SHP77 (cell line): ENCODE measurements around the gene EGLN3.
A peak's percentile ranks its signal among the peaks of the same experiment; 100 is the strongest.

Experiments used
- DNase-seq, 2 experiments: peaks; one replicate each; lab custom pipeline; 2025; lab: John Stamatoyannopoulos, UW

EGLN3 gene

DNA sequence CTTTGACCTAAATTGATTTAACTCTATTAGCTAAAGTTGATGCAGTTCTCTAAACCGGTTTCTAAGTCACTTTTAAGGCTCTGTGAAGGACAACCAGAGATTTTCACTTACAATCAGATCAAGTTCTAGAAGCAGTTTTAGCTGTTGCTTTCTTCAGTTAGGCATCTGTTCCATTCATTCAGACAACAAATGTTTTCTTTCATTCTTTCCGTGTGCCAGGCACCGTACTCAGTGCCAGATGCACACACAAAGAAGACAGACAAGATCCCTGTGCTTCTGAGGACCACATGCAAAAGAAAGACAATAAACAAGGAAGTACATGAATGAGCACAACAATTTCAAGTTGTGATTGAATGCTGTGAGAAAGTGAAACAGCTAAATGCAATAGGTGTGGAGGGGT lies 11.1 kb upstream of the EGLN3 start:
- no peak for DNase-seq

DNA sequence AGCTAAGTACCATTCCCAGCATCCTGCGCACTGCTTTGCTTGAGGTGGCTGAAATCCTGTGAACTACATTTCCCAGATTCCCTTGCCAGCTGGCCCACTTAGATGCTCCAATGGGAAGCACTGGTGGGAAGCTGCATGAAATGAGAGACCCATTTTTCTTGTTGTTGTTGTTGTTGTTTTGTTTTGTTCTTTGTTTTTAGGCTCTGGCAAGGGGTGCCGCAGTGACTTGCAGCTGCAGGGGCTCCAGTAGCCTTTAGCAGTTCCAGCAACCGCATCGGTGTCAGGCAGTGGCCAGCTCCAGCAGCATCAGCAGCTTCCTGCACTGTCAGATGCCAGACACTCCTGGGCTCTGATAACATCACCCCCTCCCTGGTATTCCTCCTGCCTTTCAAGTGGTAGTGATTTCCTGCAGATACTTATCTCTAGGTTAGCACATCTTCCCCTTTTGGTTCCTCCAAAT lies 8.8 kb upstream of the EGLN3 start:
- peak in 1 of 2 experiments; percentile 32 for DNase-seq

DNA sequence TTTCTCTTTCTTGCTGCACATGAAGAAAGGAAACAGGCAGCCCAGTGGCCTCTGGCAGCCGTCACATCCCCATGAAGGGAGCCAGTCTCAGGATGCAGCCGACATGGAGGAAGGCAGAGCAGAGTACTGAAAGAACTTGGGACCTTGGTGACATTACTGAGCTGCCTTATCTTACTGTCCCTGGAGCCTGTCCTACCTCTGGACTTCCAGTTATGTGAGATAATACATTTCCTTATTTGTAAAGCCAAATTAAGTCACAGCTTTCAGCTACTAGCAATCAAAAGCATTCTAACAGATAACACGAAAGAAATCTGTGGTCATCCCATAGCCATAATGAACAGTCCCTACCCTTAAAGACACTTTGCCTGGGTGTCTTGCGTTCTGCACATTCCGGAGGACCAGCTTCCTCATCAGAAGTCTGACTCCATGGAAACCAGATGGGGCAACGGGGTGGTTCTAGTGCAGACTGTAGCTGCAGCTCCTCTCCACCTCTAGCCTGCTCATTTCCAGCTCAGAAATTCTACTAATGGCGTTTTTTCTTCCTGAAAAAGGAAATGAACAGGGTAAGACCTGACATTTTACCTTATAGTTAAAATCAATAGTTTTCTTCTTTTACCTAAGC lies 7.8 kb upstream of the EGLN3 start:
- no peak for DNase-seq

- DNase-seq = no peak
Observed at GRCh38 chr14:33957993-33958392, 7.1 kb upstream of the EGLN3 start.

DNA sequence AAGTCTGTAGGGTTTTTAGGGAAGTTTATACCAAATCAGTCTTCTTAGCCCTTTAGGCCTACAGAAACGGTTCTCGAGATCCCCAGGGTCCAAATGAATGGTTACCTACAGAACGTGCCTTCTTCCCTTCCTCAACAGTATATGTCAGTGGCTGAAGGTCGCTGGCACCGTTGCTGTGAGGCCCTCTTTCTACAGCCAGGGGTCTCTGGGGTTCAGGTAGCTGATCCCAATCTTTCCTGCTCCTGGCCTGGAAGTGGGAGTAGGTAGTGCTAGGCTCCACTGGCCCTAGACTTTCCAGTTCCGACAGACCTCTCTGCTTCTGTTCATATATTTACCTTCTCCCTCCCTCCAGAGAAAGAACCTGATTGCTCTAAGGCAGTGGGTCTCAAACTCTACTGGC lies 6.4 kb upstream of the EGLN3 start:
- DNase-seq = no peak

- no peak for DNase-seq
Observed at GRCh38 chr14:33956640-33957039, 5.8 kb upstream of the EGLN3 start.

DNA sequence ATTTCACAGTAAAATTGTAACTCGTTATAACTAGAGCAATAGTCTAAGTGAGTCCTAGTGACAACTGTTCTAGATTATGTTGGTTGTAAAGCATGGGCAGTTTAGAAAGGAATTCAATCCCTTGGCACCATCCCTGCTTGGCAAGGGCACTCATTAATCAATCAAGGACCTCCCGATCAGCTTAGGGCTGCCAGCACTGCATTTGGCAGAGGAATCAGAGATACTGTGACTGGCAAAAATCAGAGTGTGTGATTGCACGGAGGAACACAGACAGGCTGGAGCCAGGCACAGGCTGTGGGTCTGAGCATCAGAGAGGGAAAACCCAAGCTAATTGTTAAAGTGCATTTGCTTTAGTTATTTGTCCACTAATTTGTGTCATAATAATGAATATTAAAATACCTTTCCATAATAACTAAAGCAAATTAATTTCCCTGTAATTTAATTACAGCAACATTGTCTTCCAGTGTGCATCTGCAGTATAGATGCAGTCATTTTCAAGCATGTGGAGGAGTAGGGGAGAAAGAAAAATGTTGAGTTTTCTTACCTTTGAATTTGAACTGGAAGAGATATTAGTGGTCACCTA lies 3.2 kb upstream of the EGLN3 start:
- peak in 1 of 2 experiments; percentile 12 for DNase-seq

- no peak for DNase-seq
Observed at GRCh38 chr14:33952541-33952940, 1.7 kb upstream of the EGLN3 start.

- DNase-seq = peak in 1 of 2 experiments; percentile 17
Observed at GRCh38 chr14:33951183-33951840, 438 bp upstream of the EGLN3 start.

- DNase-seq = peak; percentile 39 to 52
Observed at GRCh38 chr14:33949411-33949893, 1.4 kb downstream of the EGLN3 start.

- no peak for DNase-seq
Observed at GRCh38 chr14:33948869-33949408, 1.9 kb downstream of the EGLN3 start.

- DNase-seq = no peak
Observed at GRCh38 chr14:33948145-33948868, 2.6 kb downstream of the EGLN3 start.

GRCh38 chr14:33946679-33947476 lies 4.0 kb downstream of the EGLN3 start:
- DNase-seq = no peak

DNA sequence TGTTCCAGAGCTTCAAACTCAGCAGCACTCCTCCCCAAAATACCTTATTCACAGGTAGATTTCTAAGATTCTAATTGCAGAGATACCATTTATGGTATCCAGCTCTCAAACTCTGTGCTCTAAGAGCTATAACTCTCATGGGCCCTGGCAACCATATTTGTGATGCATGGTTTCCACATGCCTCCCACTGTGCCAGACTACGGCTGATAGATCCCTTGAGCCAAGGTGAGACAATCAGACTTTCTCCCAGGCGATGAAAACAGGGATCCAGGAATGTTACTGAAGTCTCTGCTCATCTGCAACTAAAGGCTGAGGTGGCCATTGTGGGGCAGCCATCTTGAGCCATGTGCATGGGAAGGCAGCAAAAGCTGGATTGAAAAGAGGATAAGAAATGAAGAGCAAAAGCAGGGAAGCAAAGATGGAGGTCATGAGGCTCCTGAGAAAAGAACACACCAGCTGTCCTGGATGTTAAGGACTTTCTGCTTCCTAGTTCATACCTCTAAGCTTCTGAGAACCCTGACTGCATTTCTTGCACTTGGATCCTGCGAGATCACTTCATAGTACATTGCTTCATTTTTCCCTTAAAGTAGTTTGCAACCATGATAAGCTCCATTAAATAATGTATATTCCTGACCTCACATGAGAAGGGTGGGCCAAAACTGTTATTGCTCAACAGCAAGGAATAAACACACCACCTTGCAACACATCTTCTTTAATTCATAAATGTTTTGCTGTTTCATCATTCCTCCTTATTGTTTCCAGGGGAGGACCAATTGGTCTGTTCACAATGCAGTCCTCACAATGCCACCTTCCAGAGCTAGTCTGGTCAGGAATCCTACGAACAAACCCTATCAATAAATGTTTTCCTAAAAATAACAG lies 5.4 kb downstream of the EGLN3 start:
- no peak for DNase-seq

DNA sequence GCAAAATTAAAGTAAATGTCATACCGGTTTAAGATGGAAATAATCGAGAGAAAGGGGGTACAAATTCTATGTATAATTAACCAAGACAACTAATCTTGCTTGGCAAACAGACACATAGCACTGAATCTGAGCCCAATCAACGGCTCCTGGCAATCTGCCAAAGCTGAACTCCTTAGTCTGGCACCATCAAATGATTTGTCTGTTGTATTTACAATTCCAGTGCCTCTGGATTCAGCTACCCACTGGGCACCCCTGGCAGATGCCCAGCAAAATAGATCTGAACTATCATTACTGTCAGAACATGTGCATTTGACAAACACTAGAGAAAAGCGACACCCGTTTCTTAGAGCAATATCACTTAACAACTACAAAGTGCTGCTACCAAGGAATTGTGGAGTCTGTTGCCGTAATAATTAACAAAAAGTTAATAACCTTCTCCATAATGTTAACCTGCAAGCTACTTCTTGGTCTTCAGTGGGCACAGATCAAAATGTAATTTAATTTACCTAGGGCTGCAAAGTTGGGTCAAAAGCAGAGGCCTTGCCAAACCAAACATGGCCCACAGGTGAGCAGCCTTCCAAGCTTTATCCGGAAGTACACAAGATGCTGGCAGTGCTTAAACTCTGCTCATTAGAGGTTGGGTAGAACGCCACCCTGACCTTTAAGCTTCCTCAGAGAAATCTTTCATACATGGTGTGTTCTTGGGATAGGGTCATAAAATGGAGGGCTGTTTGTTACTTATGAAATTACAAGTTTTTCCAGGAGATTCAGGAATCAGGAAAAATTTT lies 7.6 kb downstream of the EGLN3 start:
- peak; percentile 84 to 91 for DNase-seq

GRCh38 chr14:33941718-33942117 lies 9.2 kb downstream of the EGLN3 start:
- no peak for DNase-seq

DNA sequence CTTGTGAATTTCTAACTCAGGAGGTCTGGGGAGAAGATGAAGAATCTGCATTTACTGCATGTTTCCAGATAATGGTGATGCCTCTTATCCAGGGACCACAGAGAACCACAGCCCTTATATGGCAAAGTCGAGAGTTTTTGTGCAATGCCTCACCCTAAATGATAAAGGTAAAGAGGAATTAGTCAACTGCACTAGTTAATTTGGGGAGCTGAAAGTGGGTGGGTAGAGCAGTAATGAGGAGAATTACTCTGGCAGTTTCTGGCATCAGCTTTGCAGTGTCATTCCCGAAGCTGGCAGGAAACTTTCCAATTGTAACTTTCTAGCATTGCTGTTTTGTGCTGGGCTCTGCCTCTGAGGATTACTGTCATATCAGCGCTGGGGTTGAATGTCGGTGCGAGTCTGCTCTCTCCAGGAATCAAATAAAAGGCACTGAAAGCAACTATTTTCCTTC lies 10.3 kb downstream of the EGLN3 start:
- no peak for DNase-seq

- peak; percentile 92 for DNase-seq
Observed at GRCh38 chr14:33938131-33938949, 12.5 kb downstream of the EGLN3 start.

DNA sequence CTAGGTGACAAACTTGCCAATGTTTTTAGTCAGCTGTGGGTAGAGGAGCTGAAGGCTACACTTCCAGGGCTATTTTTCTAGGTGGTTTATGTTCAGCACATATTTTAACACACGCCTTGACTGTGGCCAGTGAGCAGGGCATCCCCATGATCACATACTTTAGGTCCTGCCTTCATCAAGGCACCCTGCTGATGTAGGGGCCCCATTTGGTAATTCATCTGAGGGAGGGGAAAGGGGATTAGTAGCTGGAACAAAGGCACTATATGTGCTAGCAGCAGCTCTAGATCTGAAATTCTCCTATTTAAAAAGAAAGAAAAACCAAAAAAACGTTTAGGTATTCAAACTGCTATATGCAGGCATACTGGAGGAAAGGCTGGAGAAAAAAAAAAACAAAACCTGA lies 14.5 kb downstream of the EGLN3 start:
- DNase-seq = no peak
